IMR-90 (cell line): ENCODE data around the gene GRIN2A. TPM values are rescaled to one million over a fixed set of nuclear protein-coding genes. Genes with fewer than 3 reads are reported as not detected.

Experiments
- ATAC-seq: fragments of 200-7000 bp; cut with Tn5 transposase; 2 replicates; pipeline ENCODE4 v1.9.1; 2020; ENCODE audit warnings: low read depth, mild to moderate bottlenecking, moderate library complexity
- BruUV-seq: library from RNA; stranded (reverse); fragments of 400-500 nt; replicated peaks from 2 replicates; lab custom pipeline; 2021; lab: Mats Ljungman, UMichigan
- CTCF ChIA-PET: fragments of 300-600 bp; formaldehyde crosslinking; extraction: SDS; loops from one replicate; lab custom pipeline; 2021; ENCODE audit warnings: antibody characterized with exemption; lab: Yijun Ruan, JAX
- POLR2A ChIA-PET: fragments of 300-600 bp; sonication (Branson Sonifier 250); formaldehyde crosslinking; loops from one replicate; lab custom pipeline; 2022; ENCODE audit warnings: antibody characterized with exemption; ENCODE audit not compliant: unreplicated experiment; lab: Charles Lee
- DNase-seq: peaks from one replicate; pipeline ENCODE4 v3.0.0; 2013
- H2AFZ ChIP-seq: replicated peaks from 2 replicates; pipeline ENCODE3; 2013; ENCODE audit warnings: low read length, mild to moderate bottlenecking; ENCODE audit not compliant: poor library complexity
- H2AK5ac ChIP-seq: 2 replicates; pipeline ENCODE4 v1.6.1; 2013; ENCODE audit warnings: low read depth, low read length, inconsistent platforms
- H2AK9ac ChIP-seq: replicated peaks from 2 replicates; pipeline ENCODE3; 2013; ENCODE audit warnings: mild to moderate bottlenecking, low read depth, low read length, moderate library complexity; ENCODE audit not compliant: poor library complexity
- H2BK120ac ChIP-seq: 2 replicates; pipeline ENCODE4 v1.6.1; 2013; ENCODE audit warnings: low read depth, low read length, inconsistent platforms
- H2BK15ac ChIP-seq: 3 replicates; pipeline ENCODE4 v1.6.1; 2013; ENCODE audit warnings: low read depth, low read length, inconsistent platforms
- H2BK20ac ChIP-seq: 2 replicates; pipeline ENCODE4 v1.6.1; 2013; ENCODE audit warnings: low read depth, mild to moderate bottlenecking, inconsistent platforms, low read length, moderate library complexity
- H2BK5ac ChIP-seq: 2 replicates; pipeline ENCODE4 v1.6.1; 2013; ENCODE audit warnings: mild to moderate bottlenecking, low read depth, low read length, inconsistent platforms; ENCODE audit not compliant: poor library complexity, severe bottlenecking
- H3K14ac ChIP-seq: replicated peaks from 2 replicates; pipeline ENCODE4 v1.6.1; 2013; ENCODE audit warnings: low read depth, low read length, inconsistent platforms
- H3K18ac ChIP-seq: 2 replicates; pipeline ENCODE4 v1.6.1; 2013; ENCODE audit warnings: low read depth, low read length, control low read depth
- H3K23ac ChIP-seq: 2 replicates; pipeline ENCODE4 v1.6.1; 2013; ENCODE audit warnings: low read depth, low read length, inconsistent platforms
- H3K27ac ChIP-seq: 2 replicates; pipeline ENCODE4 v1.5.1; 2013; ENCODE audit warnings: mild to moderate bottlenecking, control low read depth, low read length; ENCODE audit not compliant: insufficient read depth
- H3K27me3 ChIP-seq: 2 replicates; pipeline ENCODE4 v1.6.1; 2013; ENCODE audit warnings: low read length; ENCODE audit not compliant: control insufficient read depth, insufficient read depth
- H3K36me3 ChIP-seq: 2 replicates; pipeline ENCODE4 v1.6.1; 2013; ENCODE audit warnings: low read length, mixed read lengths; ENCODE audit not compliant: control insufficient read depth, insufficient read depth
- H3K4ac ChIP-seq: 2 replicates; pipeline ENCODE4 v1.6.1; 2013; ENCODE audit warnings: low read depth, low read length, inconsistent platforms
- H3K4me1 ChIP-seq: 2 replicates; pipeline ENCODE4 v1.6.1; 2013; ENCODE audit warnings: low read length, mixed read lengths; ENCODE audit not compliant: control insufficient read depth, insufficient read depth
- H3K4me2 ChIP-seq: 2 replicates; pipeline ENCODE4 v1.6.1; 2013; ENCODE audit warnings: low read depth, mild to moderate bottlenecking, control low read depth, low read length, moderate library complexity
- H3K4me3 ChIP-seq: 2 replicates; pipeline ENCODE4 v1.5.1; 2013; ENCODE audit warnings: low read depth, mild to moderate bottlenecking, control low read depth, low read length, moderate library complexity; ENCODE audit not compliant: insufficient read depth
- H3K56ac ChIP-seq: 2 replicates; pipeline ENCODE4 v1.6.1; 2013; ENCODE audit warnings: low read length, inconsistent platforms; ENCODE audit not compliant: insufficient read depth; ENCODE audit errors: extremely low read depth
- H3K79me1 ChIP-seq, 2 experiments: 2 replicates each; pipeline ENCODE4 v1.6.1; 2013; ENCODE audit warnings: low read length in 2 of 2, inconsistent platforms in 1 of 2, low read depth in 1 of 2
- H3K9ac ChIP-seq: 2 replicates; pipeline ENCODE4 v1.6.1; 2013; ENCODE audit warnings: low read depth, low read length, control low read depth
- H3K9me1 ChIP-seq: 2 replicates; pipeline ENCODE4 v1.6.1; 2013; ENCODE audit warnings: low read length, inconsistent platforms; ENCODE audit not compliant: insufficient read depth
- H3K9me3 ChIP-seq: 2 replicates; pipeline ENCODE4 v1.6.1; 2013; ENCODE audit warnings: low read length; ENCODE audit not compliant: control insufficient read depth, insufficient read depth
- H4K20me1 ChIP-seq: 2 replicates; pipeline ENCODE4 v1.6.1; 2013; ENCODE audit warnings: low read length, inconsistent platforms; ENCODE audit not compliant: insufficient read depth
- H4K5ac ChIP-seq: 2 replicates; pipeline ENCODE4 v1.6.1; 2013; ENCODE audit warnings: mild to moderate bottlenecking, low read depth, low read length, control low read depth
- H4K8ac ChIP-seq, 2 experiments: 2 replicates each; pipeline ENCODE4 v1.6.1; 2013; ENCODE audit warnings: low read depth in 2 of 2, low read length in 2 of 2, control low read depth in 1 of 2, inconsistent platforms in 1 of 2
- H4K91ac ChIP-seq: 2 replicates; pipeline ENCODE4 v1.6.1; 2013; ENCODE audit warnings: low read depth, low read length, inconsistent platforms; ENCODE audit not compliant: insufficient read depth
- CEBPB ChIP-seq: IDR thresholded peaks from 2 replicates; pipeline ENCODE4 v1.6.1; 2012; ENCODE audit warnings: low read depth, low read length, improper control_type of control experiment
- FOS ChIP-seq: fragments of 150-350 bp; IDR thresholded peaks from 2 replicates; pipeline ENCODE4 v1.6.1; 2016; ENCODE audit warnings: low read depth, low read length
- MAZ ChIP-seq: IDR thresholded peaks from 2 replicates; pipeline ENCODE4 v1.6.1; 2012; ENCODE audit warnings: low read depth, mild to moderate bottlenecking, low read length, improper control_type of control experiment, moderate library complexity, borderline replicate concordance
- NFE2L2 ChIP-seq: fragments of 150-350 bp; IDR thresholded peaks from 2 replicates; pipeline ENCODE4 v1.6.1; 2016; ENCODE audit warnings: low read depth, mild to moderate bottlenecking, low read length
- POLR2A ChIP-seq: IDR thresholded peaks from 2 replicates; pipeline ENCODE4 v1.6.1; 2012; ENCODE audit warnings: mild to moderate bottlenecking, low read depth, low read length
- RFX5 ChIP-seq: IDR thresholded peaks from 2 replicates; pipeline ENCODE4 v1.8.0; 2012; ENCODE audit warnings: low read depth, mild to moderate bottlenecking, low read length, moderate library complexity
- SMC3 ChIP-seq: fragments of 150-350 bp; IDR thresholded peaks from 2 replicates; pipeline ENCODE4 v1.6.1; 2016; ENCODE audit warnings: low read depth, mild to moderate bottlenecking, antibody characterized with exemption, low read length, moderate library complexity
- WGBS, 2 experiments: methylation state at CpG; one replicate each; pipeline versions ENCODE4 v1.1.5 to v1.1.7; 2013; ENCODE audit warnings: missing lambda C conversion rate in 2 of 2; ENCODE audit not compliant: insufficient read length in 1 of 2; ENCODE audit errors: extremely low coverage in 2 of 2; 5-methylcytosine and 5-hydroxymethylcytosine counted together
- dilution Hi-C: fragments of 300-500 bp; cut with HindIII; formaldehyde crosslinking; loops from one replicate; pipeline ENCODE4 v1.14.3; 2018; ENCODE audit warnings: low sequenced_read_pairs; ENCODE audit not compliant: unreplicated experiment
- in situ Hi-C: fragments of 300-500 bp; cut with MboI; formaldehyde crosslinking; loops from 3 replicates; pipeline ENCODE4 v1.14.3; 2019; ENCODE audit warnings: low sequenced_read_pairs, inconsistent platforms, mixed read lengths
- intact Hi-C: fragments of 100-400 bp; cut with micrococcal nuclease; formaldehyde crosslinking; loops from 2 replicates; pipeline ENCODE4 v1.10.0; 2022
- polyA plus RNA-seq, 3 experiments: library from polyadenylated mRNA; depleted of rRNA; stranded (reverse); fragments of >200 nt; gene quantifications; 2 replicates each; pipeline ENCODE4 v1.2.3, GENCODE V29; 2012; ENCODE audit warnings: low replicate concordance in 1 of 3
- total RNA-seq: library from RNA; depleted of rRNA; stranded (reverse); fragments of >200 nt; gene quantifications from 2 replicates; pipeline ENCODE4 v1.2.3, GENCODE V29; 2012
- TF ChIP-seq, protein P1 (sequence below): conservative IDR thresholded peaks from 2 replicates; pipeline ENCODE4 v1.5.1; 2012; ENCODE audit warnings: mild to moderate bottlenecking, low read depth, low read length, improper control_type of control experiment
- TF ChIP-seq, protein P2 (sequence below): fragments of 150-350 bp; IDR thresholded peaks from 2 replicates; pipeline ENCODE4 v1.6.1; 2016; ENCODE audit warnings: low read depth, mild to moderate bottlenecking, low read length, moderate library complexity, borderline replicate concordance

Gene GRIN2A
- total and polyA plus RNA-seq, 2 of the 4 experiments (the other 2 are of a cell fraction), result under 0.01 TPM; not detected in 1

DNA sequence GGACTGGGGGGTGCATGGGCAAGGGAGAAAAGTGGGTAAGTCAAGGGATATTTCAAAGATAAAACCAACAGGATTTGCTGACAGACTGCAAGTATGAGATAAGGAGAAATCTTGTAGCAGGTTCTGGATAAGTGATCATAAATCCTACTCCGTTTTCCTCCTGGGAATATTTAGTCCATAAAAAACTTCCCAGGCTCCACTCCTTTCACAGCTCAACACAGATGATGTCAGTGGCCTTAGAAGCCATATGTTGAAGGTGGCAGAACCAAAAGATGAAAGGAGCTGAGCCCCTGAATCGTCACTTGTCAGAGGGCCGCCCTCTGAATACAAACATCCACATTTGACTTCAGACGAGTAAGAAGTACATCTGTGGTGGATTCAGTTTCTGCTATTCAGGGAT lies 71.7 kb downstream of the GRIN2A start:
- ChIA-PET CTCF (no interaction called here), POLR2A (no interaction called here)
- H4K91ac ChIP-seq, result no peak overlapping the region
- WGBS, 2 experiments, result no CpG with 5 or more reads among the region's 4 CpGs
- no peaks in the 10 kb centered on the region for H3K79me1 ChIP-seq
- no peak overlapping the region for H3K4me2 ChIP-seq
- no peaks in the 10 kb centered on the region for H3K9me1 ChIP-seq
- intact Hi-C loops, result no loop called here
- no peaks in the 10 kb centered on the region for H3K4me1 ChIP-seq
- no peak overlapping the region for H2BK5ac ChIP-seq
- H2BK15ac ChIP-seq, result no peak overlapping the region
- H3K4ac ChIP-seq, result no peak overlapping the region
- H3K9ac ChIP-seq, result no peak overlapping the region
- no peak overlapping the region for H3K27ac ChIP-seq
- no peak overlapping the region for H3K4me3 ChIP-seq
- TF ChIP-seq, protein P1, sequence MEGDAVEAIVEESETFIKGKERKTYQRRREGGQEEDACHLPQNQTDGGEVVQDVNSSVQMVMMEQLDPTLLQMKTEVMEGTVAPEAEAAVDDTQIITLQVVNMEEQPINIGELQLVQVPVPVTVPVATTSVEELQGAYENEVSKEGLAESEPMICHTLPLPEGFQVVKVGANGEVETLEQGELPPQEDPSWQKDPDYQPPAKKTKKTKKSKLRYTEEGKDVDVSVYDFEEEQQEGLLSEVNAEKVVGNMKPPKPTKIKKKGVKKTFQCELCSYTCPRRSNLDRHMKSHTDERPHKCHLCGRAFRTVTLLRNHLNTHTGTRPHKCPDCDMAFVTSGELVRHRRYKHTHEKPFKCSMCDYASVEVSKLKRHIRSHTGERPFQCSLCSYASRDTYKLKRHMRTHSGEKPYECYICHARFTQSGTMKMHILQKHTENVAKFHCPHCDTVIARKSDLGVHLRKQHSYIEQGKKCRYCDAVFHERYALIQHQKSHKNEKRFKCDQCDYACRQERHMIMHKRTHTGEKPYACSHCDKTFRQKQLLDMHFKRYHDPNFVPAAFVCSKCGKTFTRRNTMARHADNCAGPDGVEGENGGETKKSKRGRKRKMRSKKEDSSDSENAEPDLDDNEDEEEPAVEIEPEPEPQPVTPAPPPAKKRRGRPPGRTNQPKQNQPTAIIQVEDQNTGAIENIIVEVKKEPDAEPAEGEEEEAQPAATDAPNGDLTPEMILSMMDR, result no peak
- no peak for TF ChIP-seq MAZ
- no peak for TF ChIP-seq FOS
- no peak for TF ChIP-seq RFX5
- TF ChIP-seq POLR2A, result no peak
- no peak for TF ChIP-seq NFE2L2
- TF ChIP-seq, protein P2, sequence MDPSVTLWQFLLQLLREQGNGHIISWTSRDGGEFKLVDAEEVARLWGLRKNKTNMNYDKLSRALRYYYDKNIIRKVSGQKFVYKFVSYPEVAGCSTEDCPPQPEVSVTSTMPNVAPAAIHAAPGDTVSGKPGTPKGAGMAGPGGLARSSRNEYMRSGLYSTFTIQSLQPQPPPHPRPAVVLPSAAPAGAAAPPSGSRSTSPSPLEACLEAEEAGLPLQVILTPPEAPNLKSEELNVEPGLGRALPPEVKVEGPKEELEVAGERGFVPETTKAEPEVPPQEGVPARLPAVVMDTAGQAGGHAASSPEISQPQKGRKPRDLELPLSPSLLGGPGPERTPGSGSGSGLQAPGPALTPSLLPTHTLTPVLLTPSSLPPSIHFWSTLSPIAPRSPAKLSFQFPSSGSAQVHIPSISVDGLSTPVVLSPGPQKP, result no peak
- no peak for TF ChIP-seq SMC3
- no peak for TF ChIP-seq CEBPB
- H3K14ac ChIP-seq, result no peak overlapping the region
- no peak overlapping the region for H2AK9ac ChIP-seq
- ATAC-seq (no peak), DNase-seq (no peak)
- H4K8ac ChIP-seq, result no peak overlapping the region
- no peak overlapping the region for H2BK20ac ChIP-seq
- H3K27me3 ChIP-seq, result no peaks in the 10 kb centered on the region
- no peak overlapping the region for H2BK120ac ChIP-seq
- H4K20me1 ChIP-seq, result no peaks in the 10 kb centered on the region
- H2AK5ac ChIP-seq, result no peak overlapping the region
- no peak overlapping the region for H3K56ac ChIP-seq
- H3K18ac ChIP-seq, result no peak overlapping the region
- H3K36me3 ChIP-seq, result no peaks in the 10 kb centered on the region
- H2AFZ ChIP-seq, result no peak overlapping the region
- no peak overlapping the region for H4K5ac ChIP-seq
- in situ Hi-C loops, result no loop called here
- no peak overlapping the region for H3K23ac ChIP-seq
- H3K9me3 ChIP-seq, result peaks cover 15% of the 10 kb centered on the region
- no TSS peak for BruUV-seq
- dilution Hi-C loops, result no loop called here
